GM12891 (cell line): Measurements from ENCODE around the gene IWS1.

Source experiments
- DNase-seq: peaks from one replicate; pipeline ENCODE4 v3.0.0; 2011; ENCODE audit warnings: low spot score; ENCODE audit not compliant: insufficient read length
- FAIRE-seq: peaks from 2 replicates; lab custom pipeline; 2011; peaks lifted over from hg19 to GRCh38; lab: Jason Lieb, UNC
- PAX5 ChIP-seq: IDR thresholded peaks from 2 replicates; pipeline ENCODE4 v1.6.1; 2011; ENCODE audit warnings: low read length, moderate library complexity, mild to moderate bottlenecking; ENCODE audit not compliant: insufficient read depth, severe bottlenecking
- POLR2A ChIP-seq: IDR thresholded peaks from 2 replicates; pipeline ENCODE4 v1.6.1; 2011; ENCODE audit warnings: low read depth, low read length, control low read depth
- POLR2AphosphoS5 ChIP-seq: IDR thresholded peaks from 2 replicates; pipeline ENCODE4 v1.6.1; 2011; ENCODE audit warnings: low read depth, low read length, control low read depth
- POU2F2 ChIP-seq: IDR thresholded peaks from 2 replicates; pipeline ENCODE4 v1.6.1; 2011; ENCODE audit warnings: low read depth, mild to moderate bottlenecking, control low read depth, low read length, moderate library complexity
- SPI1 ChIP-seq: IDR thresholded peaks from 2 replicates; pipeline ENCODE4 v1.6.1; 2011; ENCODE audit warnings: low read depth, low read length, control low read depth
- TAF1 ChIP-seq: IDR thresholded peaks from 2 replicates; pipeline ENCODE4 v1.6.1; 2011; ENCODE audit warnings: low read depth, low read length, control low read depth

IWS1 gene

DNA sequence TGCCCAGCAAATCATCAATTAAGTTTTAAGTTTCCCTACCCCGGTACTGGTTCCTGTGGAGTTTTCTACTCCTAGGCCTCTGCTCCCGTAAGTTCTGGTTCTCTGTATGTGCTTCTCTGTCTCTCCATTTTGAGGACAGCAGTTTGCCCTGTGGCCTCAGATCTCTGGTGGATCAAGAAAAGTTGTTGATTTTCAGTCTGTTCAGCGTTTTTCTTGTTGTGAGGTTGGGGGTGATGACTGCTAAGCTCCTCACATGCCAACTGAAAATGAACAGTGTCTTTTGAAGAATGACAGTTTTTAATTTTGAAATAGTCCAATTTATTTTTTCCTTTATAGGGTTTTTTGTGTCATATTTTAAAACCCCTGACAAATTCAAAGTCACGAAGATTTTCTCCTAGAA is 76.4 kb downstream of the IWS1 start:
- no peak for DNase-seq
- no peak for FAIRE-seq
- TF ChIP-seq POU2F2 = no peak
- TF ChIP-seq POLR2AphosphoS5 = no peak
- no peak for TF ChIP-seq PAX5
- no peak for TF ChIP-seq SPI1
- no peak for TF ChIP-seq TAF1
- TF ChIP-seq POLR2A = no peak

DNA sequence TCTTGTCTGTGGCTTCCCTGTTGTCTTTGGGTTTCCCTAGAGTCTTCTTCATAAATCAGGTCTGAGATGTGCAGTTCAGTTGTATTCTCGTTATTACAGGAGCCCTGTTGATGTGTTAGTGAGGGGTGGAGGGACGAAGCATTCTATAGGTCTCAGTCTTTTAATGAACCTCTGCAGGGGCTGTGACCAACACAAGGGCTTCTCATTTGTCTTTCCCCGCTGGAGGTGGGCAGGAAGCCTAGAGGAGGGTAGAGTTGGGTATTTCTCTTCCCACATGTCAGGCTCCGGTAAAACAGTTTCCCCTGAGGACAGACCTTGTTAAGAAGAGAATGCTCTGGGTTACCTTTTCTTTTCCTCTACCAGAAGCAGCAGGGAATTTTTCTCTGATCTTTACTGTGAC is 76.9 kb downstream of the IWS1 start:
- FAIRE-seq (no peak), DNase-seq (no peak)
- TF ChIP-seq POU2F2 (no peak), SPI1 (no peak), POLR2A (no peak), POLR2AphosphoS5 (no peak), TAF1 (no peak), PAX5 (no peak)

DNA sequence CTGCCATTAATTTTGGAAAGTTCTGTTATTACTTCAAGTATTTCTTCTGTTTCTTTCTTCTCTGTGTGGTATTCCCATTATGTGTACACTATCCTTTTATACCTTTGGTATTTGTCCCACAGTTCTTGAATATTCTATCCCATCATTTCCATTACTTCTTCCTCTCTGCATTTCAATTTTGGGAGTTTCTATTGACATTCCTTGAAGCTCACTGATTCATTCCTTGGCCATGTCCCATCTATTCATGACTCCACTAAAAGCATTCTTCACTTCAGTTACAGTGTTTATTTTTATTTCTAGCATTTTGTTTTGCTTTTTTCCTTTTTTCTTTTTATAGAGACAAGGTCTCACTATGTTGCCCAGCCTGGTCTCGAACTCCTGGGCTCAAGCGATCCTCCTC is 77.8 kb downstream of the IWS1 start:
- FAIRE-seq = no peak
- no peak for DNase-seq
- TF ChIP-seq POLR2A (no peak), POLR2AphosphoS5 (no peak), POU2F2 (no peak), TAF1 (no peak), SPI1 (no peak), PAX5 (no peak)

DNA sequence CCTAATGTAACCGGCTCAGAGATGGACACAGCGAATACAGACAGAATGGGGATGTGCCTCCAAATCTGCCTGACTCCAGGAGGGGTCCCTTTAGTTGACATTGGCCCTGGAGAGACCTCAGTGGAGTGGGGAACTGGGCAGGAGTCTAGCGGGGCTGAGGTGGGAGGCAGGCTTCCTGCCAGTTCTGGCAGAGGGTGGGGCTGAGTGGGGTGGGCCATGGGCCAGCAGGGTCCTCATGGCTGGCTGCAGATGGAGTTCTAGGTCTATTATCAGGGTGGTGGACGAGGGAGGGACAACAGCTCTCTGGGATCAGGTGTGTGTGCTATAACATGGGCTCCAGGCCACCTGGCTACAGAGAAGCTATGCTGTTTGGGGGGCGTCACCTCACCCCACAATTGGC is 86.9 kb downstream of the IWS1 start:
- DNase-seq = no peak
- no peak for FAIRE-seq
- TF ChIP-seq TAF1 = no peak
- no peak for TF ChIP-seq SPI1
- no peak for TF ChIP-seq PAX5
- TF ChIP-seq POLR2AphosphoS5 = no peak
- no peak for TF ChIP-seq POLR2A
- TF ChIP-seq POU2F2 = no peak

DNA sequence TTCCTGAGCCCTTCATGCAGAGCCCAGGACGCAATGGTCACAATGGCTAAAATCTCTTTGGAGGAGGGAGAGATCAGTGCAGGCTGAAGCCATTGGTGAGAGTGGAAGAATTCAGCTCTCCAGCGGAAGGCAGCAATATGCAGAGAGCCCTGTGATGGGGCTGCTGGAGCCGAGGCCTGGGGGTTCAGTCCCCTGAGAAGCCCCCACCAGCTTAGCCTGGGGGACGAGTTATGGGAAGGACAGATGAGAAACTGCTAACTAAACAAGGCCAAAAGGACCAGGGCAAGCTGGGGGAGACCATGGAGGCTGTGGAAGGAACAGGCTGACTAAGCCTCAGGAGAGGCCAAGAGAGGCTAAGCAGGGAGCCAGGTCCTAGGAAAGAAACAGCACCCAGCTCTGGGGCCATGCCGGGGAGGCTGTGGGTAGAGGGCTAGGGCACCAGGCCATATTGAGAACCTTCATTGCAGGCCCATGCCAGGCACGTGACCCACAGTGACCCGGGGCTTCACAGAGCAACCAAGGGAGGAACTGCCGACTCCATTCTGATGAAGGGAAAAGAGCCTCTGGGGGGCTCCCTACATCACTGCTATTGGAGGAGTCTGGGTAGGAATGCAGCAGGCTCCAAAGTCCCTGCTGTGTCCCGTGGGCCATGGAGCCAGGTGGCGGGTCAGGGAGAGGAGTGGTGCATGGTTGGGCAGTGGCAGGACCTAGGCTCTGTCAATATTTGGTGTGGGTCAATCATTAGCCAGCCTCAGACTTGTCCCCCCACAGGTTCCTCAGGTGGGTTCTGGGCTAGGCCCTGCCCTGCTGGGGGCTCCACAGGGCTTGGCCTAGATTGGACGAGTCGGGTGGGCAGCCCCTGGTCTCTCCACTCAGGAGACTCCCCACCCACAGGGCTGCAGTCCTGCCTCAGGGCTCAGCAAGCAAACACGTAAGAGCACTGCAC is 88.2 kb downstream of the IWS1 start:
- no peak for FAIRE-seq
- TF ChIP-seq POLR2A (no peak), POU2F2 (no peak), PAX5 (no peak), POLR2AphosphoS5 (no peak), TAF1 (no peak), SPI1 (no peak)
- no peak for DNase-seq

DNA sequence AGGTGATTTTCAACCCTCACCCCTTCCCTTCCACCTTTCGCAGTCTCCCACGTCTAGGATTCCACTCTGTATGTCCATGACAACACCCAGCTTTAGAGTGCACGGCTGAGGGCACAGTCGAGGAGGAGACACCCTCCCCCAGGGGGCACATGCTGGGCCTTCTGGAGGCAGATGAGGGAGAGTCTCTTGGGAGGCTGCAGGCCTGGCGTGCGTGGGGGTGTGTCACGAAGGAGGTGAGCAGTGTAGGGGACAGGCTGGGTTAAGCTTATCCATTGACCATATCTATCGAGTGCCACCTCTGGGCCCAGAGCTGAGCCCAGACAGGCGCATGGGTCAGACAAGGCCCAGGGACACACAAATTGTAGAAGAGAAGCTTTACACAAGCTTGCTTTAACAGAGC is 89.2 kb downstream of the IWS1 start:
- FAIRE-seq (no peak), DNase-seq (no peak)
- TF ChIP-seq POU2F2 = no peak
- TF ChIP-seq SPI1 = no peak
- TF ChIP-seq POLR2AphosphoS5 = no peak
- TF ChIP-seq TAF1 = no peak
- TF ChIP-seq POLR2A = no peak
- TF ChIP-seq PAX5 = no peak

DNA sequence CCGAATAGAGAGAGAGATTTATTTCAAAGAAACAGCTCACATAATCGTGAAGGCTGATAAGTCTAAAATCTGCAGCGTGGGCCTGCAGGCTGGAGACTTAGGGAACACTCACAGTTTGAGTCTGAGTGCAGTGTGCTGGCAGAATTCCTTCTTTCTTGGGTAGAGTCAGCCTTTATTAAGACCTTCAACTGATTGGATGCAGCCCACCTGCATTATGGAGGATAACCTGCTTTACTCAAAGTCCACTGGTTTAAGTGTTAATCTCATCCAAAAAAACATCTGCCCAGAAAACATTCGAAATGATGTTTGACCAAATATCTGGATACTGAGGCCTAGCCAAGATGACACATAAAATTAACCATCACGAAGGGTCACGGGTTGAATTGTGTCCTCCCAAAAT is 91.8 kb downstream of the IWS1 start:
- FAIRE-seq = no peak
- no peak for TF ChIP-seq POLR2AphosphoS5
- TF ChIP-seq PAX5 = no peak
- no peak for TF ChIP-seq POLR2A
- TF ChIP-seq SPI1 = no peak
- no peak for TF ChIP-seq TAF1
- no peak for TF ChIP-seq POU2F2

DNA sequence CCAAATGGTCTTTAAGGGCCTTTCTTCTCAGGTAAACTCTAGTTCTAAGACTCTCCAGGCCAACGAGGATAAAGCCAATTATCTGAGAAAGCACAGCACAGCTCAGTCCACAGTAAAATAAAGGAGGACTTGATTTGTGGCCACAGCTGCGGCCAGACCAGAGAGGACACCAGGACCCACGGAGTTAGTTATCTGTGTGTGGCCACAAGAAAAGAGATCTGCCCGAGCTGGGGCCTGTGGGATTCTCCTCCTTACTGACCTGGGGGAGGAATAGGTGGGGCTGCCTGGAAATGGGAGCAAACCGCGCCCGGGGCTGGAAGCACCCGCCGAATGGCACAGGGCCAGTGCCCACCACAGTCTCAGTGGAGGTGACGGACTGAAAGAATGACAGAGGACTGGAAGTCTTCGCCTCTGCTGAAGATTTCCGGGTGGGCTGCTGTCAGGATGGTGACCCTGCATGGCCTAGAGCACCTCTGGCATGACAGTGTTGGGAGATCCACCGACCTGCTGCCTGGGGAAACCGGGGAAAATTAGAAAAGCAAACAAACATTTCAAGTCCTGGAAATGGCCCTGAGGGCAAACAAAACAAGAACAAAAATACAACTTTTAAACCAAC is 94.8 kb downstream of the IWS1 start:
- FAIRE-seq = no peak
- no peak for DNase-seq
- no peak for TF ChIP-seq POLR2AphosphoS5

More for the DNA sequence above, 91.8 kb downstream of the IWS1 start:
- DNase-seq = no peak
